A549 (cell line): ENCODE measurements around the gene C1S. TPM values are rescaled to one million over a fixed set of nuclear protein-coding genes. Genes with fewer than 3 reads are reported as not detected.

Experiments
- ATAC-seq, 2 experiments: fragments of 200-7000 bp in 1 of 2; fragments of >200 bp in 1 of 2; cut with Nextera tagmentation in 1 of 2; cut with Tn5 transposase in 1 of 2; 3 replicates each; pipeline versions ENCODE4 v1.8.0 to v1.9.1; 2018 to 2020; ENCODE audit warnings: mild to moderate bottlenecking in 1 of 2, moderate library complexity in 1 of 2
- CTCF ChIA-PET: fragments of 300-600 bp; sonication (Branson Sonifier 250); formaldehyde crosslinking; extraction: SDS; loops from one replicate; lab custom pipeline; 2021; ENCODE audit warnings: antibody characterized with exemption, inconsistent platforms; lab: Yijun Ruan, JAX
- POLR2A ChIA-PET: fragments of 350-600 bp; formaldehyde crosslinking; extraction: SDS; loops from one replicate; lab custom pipeline; 2021; ENCODE audit warnings: antibody characterized with exemption, inconsistent platforms; lab: Yijun Ruan, JAX
- DNase-seq, 2 experiments: peaks; one replicate each; pipeline versions ENCODE4 v3.0.0 to v3.0.0-alpha.2; 2011 to 2016; ENCODE audit warnings: low read depth in 1 of 2, low spot score in 1 of 2
- FAIRE-seq: peaks from 2 replicates; lab custom pipeline; 2011; peaks lifted over from hg19 to GRCh38; lab: Jason Lieb, UNC
- H3K27ac ChIP-seq, 2 experiments: fragments of >200 bp; sonication (Bioruptor Twin); formaldehyde crosslinking; 3 replicates each; pipeline ENCODE4 v1.5.1; 2016 to 2017
- H3K4me1 ChIP-seq: fragments of >200 bp; sonication (Bioruptor Twin); formaldehyde crosslinking; 3 replicates; pipeline ENCODE4 v1.6.1; 2016
- H3K4me2 ChIP-seq: fragments of >200 bp; sonication (Bioruptor Twin); formaldehyde crosslinking; 3 replicates; pipeline ENCODE4 v1.6.1; 2016
- H3K4me3 ChIP-seq: fragments of >200 bp; sonication (Bioruptor Twin); formaldehyde crosslinking; 3 replicates; pipeline ENCODE4 v1.5.1; 2016
- H3K9me3 ChIP-seq: fragments of >200 bp; sonication (Bioruptor Twin); formaldehyde crosslinking; 3 replicates; pipeline ENCODE4 v1.6.1; 2016
- CBX2 ChIP-seq: fragments of 200-600 bp; sonication (generic); IDR thresholded peaks from 2 replicates; pipeline ENCODE4 v1.6.1; 2016; ENCODE audit warnings: low read depth, mild to moderate bottlenecking, borderline replicate concordance
- CBX8 ChIP-seq: fragments of 200-600 bp; sonication (generic); IDR thresholded peaks from 2 replicates; pipeline ENCODE4 v1.6.1; 2016
- CEBPB ChIP-seq, 2 experiments: fragments of >200 bp in 1 of 2; sonication (Bioruptor Twin) in 1 of 2; formaldehyde crosslinking in 1 of 2; IDR thresholded peaks; 2 replicates each; pipeline ENCODE4 v1.6.1; 2012 to 2016
- EHMT2 ChIP-seq: fragments of 200-600 bp; sonication (generic); IDR thresholded peaks from 2 replicates; pipeline ENCODE4 v1.6.1; 2016; ENCODE audit warnings: antibody characterized with exemption, low read depth, mild to moderate bottlenecking, moderate library complexity
- ELK1 ChIP-seq: fragments of 150-350 bp; IDR thresholded peaks from 2 replicates; pipeline ENCODE4 v1.6.1; 2014; ENCODE audit warnings: low read depth, mild to moderate bottlenecking, low read length
- ESRRA ChIP-seq: fragments of 150-350 bp; IDR thresholded peaks from 2 replicates; pipeline ENCODE4 v1.6.1; 2014; ENCODE audit warnings: mild to moderate bottlenecking, low read length, borderline replicate concordance
- FOXS1 ChIP-seq: fragments of 250-450 bp; sonication (Bioruptor Pico); IDR thresholded peaks from 2 replicates; pipeline ENCODE4 v1.5.0; 2020; ENCODE audit warnings: mild to moderate bottlenecking, moderate library complexity
- HDAC2 ChIP-seq: fragments of 200-600 bp; sonication (generic); IDR thresholded peaks from 2 replicates; pipeline ENCODE4 v1.6.1; 2016
- HEYL ChIP-seq: fragments of 250-450 bp; sonication (Bioruptor Pico); IDR thresholded peaks from 2 replicates; pipeline ENCODE4 v1.8.0; 2021; ENCODE audit warnings: mild to moderate bottlenecking, moderate library complexity
- HOXB5 ChIP-seq: fragments of 250-450 bp; sonication (Bioruptor Pico); IDR thresholded peaks from 2 replicates; pipeline ENCODE4 v1.5.0; 2020; ENCODE audit warnings: mild to moderate bottlenecking, moderate library complexity
- KDM1A ChIP-seq: fragments of 200-600 bp; sonication (generic); IDR thresholded peaks from 2 replicates; pipeline ENCODE4 v1.6.1; 2016; ENCODE audit warnings: low read depth, mild to moderate bottlenecking
- MYC ChIP-seq: IDR thresholded peaks from 2 replicates; pipeline ENCODE4 v1.6.1; 2012; ENCODE audit warnings: mild to moderate bottlenecking, inconsistent platforms, low read length, improper control_type of control experiment, borderline replicate concordance
- NR3C1 ChIP-seq: fragments of >200 bp; sonication (Bioruptor Twin); formaldehyde crosslinking; IDR thresholded peaks from 3 replicates; pipeline ENCODE4 v1.6.1; 2017
- TFCP2L1 ChIP-seq: fragments of 250-450 bp; sonication (Bioruptor Pico); IDR thresholded peaks from 2 replicates; pipeline ENCODE4 v1.5.0; 2021; ENCODE audit warnings: mild to moderate bottlenecking
- TP53 ChIP-seq: fragments of 250-450 bp; sonication (Bioruptor Pico); IDR thresholded peaks from 2 replicates; pipeline ENCODE4 v1.5.0; 2021; ENCODE audit warnings: mild to moderate bottlenecking, moderate library complexity
- ZFP36 ChIP-seq: fragments of 450-650 bp; IDR thresholded peaks from 2 replicates; pipeline ENCODE4 v1.6.1; 2014; ENCODE audit warnings: borderline replicate concordance; ENCODE audit not compliant: partially characterized antibody
- ZNF302 ChIP-seq: fragments of 250-450 bp; sonication (Bioruptor Pico); IDR thresholded peaks from 2 replicates; pipeline ENCODE4 v1.9.0; 2021; ENCODE audit warnings: inconsistent platforms, mild to moderate bottlenecking, moderate library complexity
- WGBS: methylation state at CpG from one replicate; pipeline ENCODE4 v1.1.6; 2017; ENCODE audit errors: missing lambda C conversion rate; 5-methylcytosine and 5-hydroxymethylcytosine counted together
- polyA plus RNA-seq, 4 experiments: library from polyadenylated mRNA; depleted of rRNA in 3 of 4; stranded (reverse); fragments of >200 nt; fragmentation: RNase III in 1 of 4; extraction: RNeasy Plus Mini Kit Qiagen cat#74134 plus additional on column Dnase treatment in 1 of 4; gene quantifications; 2 replicates in 3 of 4; 3 replicates in 1 of 4; pipeline ENCODE4 v1.2.3, GENCODE V29; 2011 to 2017
- TF ChIP-seq, protein P1 (sequence below): fragments of 250-450 bp; sonication (Bioruptor Pico); IDR thresholded peaks from 2 replicates; pipeline ENCODE4 v1.5.0; 2020; ENCODE audit warnings: low read depth, mild to moderate bottlenecking, moderate library complexity
- TF ChIP-seq, protein P2 (sequence below): IDR thresholded peaks from 2 replicates; pipeline ENCODE4 v1.6.1; 2012

The C1S gene
- polyA plus RNA-seq, 2 of the 4 experiments (the other 2 are of a cell fraction), result 65.5 to 107 TPM

DNA sequence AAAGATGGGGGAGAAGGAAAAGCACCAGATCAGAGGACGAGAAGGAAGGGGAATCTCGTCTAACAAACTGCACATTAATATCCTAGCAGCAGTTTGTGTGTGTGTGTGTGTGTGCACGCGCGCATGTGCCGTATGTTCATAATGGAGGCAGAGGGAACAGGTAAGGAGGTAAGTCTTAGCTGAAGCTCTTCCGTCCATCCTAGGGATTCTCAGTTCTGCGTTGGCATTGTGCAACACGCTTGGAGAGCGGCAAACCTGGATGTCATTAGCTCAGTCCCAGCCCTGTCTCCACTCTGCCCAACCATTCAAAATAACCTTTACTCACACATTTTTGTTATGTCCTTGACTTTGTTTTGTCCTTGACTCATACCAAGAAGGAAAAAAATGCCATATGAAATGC, 33.4 kb downstream of the C1S start:
- H3K9me3 ChIP-seq, result no peaks in the 10 kb centered on the region
- 88% methylated on average over 10 of the region's 10 CpGs for WGBS

GRCh38 chr12:7096006-7096932, 35.8 kb downstream of the C1S start:
- WGBS, result 94% methylated on average over 26 of the region's 26 CpGs
- ChIA-PET CTCF (interaction anchor here (1.0 to 13.4 kb wide), 8 partner anchors 14 to 151 kb away, joined by 3 to 197 read pairs (median 6); partner anchors contain the start of genes C1RL and C1S), POLR2A (interaction anchor here (1.3 to 2.2 kb wide), 2 partner anchors 10 to 12 kb away, joined by 3 to 16 read pairs; partner anchors contain the start of gene C1RL)
- Histone ChIP-seq H3K4me1 (peaks cover 18% of the 10 kb centered on the region; the same call in 2 of the 3 replicates), H3K4me2 (no peak overlapping the region), H3K27ac (no peak overlapping the region), H3K9me3 (no peaks in the 10 kb centered on the region)
- DNase-seq, result no peak
- no peak for ATAC-seq
- TF ChIP-seq CBX8, result no peak
- no peak for TF ChIP-seq NR3C1
- TF ChIP-seq ZFP36, result no peak
- no peak for TF ChIP-seq KDM1A
- no peak for TF ChIP-seq TP53 (CRISPR knock-in tag)
- TF ChIP-seq, protein P1, sequence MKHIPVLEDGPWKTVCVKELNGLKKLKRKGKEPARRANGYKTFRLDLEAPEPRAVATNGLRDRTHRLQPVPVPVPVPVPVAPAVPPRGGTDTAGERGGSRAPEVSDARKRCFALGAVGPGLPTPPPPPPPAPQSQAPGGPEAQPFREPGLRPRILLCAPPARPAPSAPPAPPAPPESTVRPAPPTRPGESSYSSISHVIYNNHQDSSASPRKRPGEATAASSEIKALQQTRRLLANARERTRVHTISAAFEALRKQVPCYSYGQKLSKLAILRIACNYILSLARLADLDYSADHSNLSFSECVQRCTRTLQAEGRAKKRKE, result no peak
- TF ChIP-seq HDAC2, result no peak
- no peak for TF ChIP-seq EHMT2
- TF ChIP-seq CBX2, result no peak
- no peak for TF ChIP-seq FOXS1 (CRISPR knock-in tag)
- no peak for TF ChIP-seq MYC
- TF ChIP-seq, all 56 proteins: peak for 0
- FAIRE-seq, result no peak
- no peak overlapping the region for H3K4me3 ChIP-seq

More for the DNA sequence above, 33.4 kb downstream of the C1S start:
- POLR2A ChIA-PET, result interaction anchor here (0.8 to 3.6 kb wide), 5 partner anchors 14 to 150 kb away, joined by 3 to 19 read pairs (median 4); partner anchors contain the start of genes C12orf57, C1RL, C1S and RNU7-1
- TF ChIP-seq ELK1 (no peak), CEBPB (IDR thresholded peaks at IDR 0.05) (peak; percentile 6 to 36; a peak in 2 of 4 replicates), HEYL (CRISPR knock-in tag) (no peak)
- Histone ChIP-seq H3K4me1 (peaks cover 20% of the 10 kb centered on the region; the same call in 2 of the 3 replicates), H3K4me3 (no peak overlapping the region), H3K27ac (peak overlapping the region in 1 of 2 experiments; percentile 14; a peak in 1 of 6 replicates), H3K4me2 (no peak overlapping the region)
- CTCF ChIA-PET, result interaction anchor here (0.5 to 13.4 kb wide), 9 partner anchors 15 to 129 kb away, joined by 3 to 197 read pairs (median 8); partner anchors contain the start of genes C1RL, C1S and CLSTN3
- no peak for DNase-seq
- ATAC-seq, result no peak
- no peak for FAIRE-seq

GRCh38 chr12:7096979-7097378, 36.5 kb downstream of the C1S start:
- FAIRE-seq (no peak), DNase-seq (no peak), ATAC-seq (no peak)
- H3K4me1 ChIP-seq, result peaks cover 18% of the 10 kb centered on the region; the same call in 2 of the 3 replicates
- H3K27ac ChIP-seq, result no peak overlapping the region
- ChIA-PET POLR2A (interaction anchor here (2.2 kb wide), 1 partner anchor 12 kb away, joined by 16 read pairs; the partner anchor contains the start of gene C1RL), CTCF (interaction anchor here (0.7 to 13.4 kb wide), 7 partner anchors 13 to 150 kb away, joined by 3 to 197 read pairs (median 5); partner anchors contain the start of genes C1RL and C1S)
- H3K4me2 ChIP-seq, result no peak overlapping the region
- no peak for TF ChIP-seq ZFP36
- TF ChIP-seq ESRRA, result no peak
- no peak for TF ChIP-seq HOXB5 (CRISPR knock-in tag)
- TF ChIP-seq, protein P2, sequence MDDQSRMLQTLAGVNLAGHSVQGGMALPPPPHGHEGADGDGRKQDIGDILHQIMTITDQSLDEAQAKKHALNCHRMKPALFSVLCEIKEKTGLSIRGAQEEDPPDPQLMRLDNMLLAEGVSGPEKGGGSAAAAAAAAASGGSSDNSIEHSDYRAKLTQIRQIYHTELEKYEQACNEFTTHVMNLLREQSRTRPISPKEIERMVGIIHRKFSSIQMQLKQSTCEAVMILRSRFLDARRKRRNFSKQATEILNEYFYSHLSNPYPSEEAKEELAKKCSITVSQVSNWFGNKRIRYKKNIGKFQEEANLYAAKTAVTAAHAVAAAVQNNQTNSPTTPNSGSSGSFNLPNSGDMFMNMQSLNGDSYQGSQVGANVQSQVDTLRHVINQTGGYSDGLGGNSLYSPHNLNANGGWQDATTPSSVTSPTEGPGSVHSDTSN, result no peak
- TF ChIP-seq ZNF302 (CRISPR knock-in tag), result no peak
- TF ChIP-seq TFCP2L1, result no peak
- no peak for TF ChIP-seq HEYL (CRISPR knock-in tag)
- H3K9me3 ChIP-seq, result no peaks in the 10 kb centered on the region
- no peak overlapping the region for H3K4me3 ChIP-seq
- 88% methylated on average over 19 of the region's 19 CpGs for WGBS
